G401.6 (cell line): Measurements from ENCODE around the gene KIF24.
"Not testable (repeated sequence)": the region's sequence is repeated elsewhere in the genome, so short reads cannot be mapped to it uniquely, and the experiment has no call there.

ENCODE experiments used
- FAIRE-seq: peaks from 2 replicates; lab custom pipeline; 2012; peaks lifted over from hg19 to GRCh38; lab: Jason Lieb, UNC

KIF24 gene

DNA sequence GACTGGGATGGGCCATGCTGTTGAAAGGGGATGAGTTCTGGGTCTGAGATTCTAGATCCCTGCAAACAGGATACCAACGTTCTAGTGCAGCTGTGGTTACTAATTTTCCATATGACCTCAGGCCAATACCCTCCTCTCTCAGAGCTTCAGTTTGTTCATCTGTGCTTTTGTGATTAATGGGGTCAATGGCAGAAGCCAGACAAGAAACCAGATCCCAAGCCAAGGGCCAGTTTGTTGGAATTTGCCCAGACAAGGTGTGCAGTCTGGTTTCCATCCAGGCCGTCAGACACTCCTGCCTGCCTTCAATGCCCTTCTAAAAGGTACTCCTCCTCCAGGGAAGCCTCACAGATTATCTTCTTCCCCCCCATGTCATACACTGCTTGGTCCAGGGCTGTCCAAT is 36.2 kb upstream of the KIF24 start:
- no peak for FAIRE-seq

DNA sequence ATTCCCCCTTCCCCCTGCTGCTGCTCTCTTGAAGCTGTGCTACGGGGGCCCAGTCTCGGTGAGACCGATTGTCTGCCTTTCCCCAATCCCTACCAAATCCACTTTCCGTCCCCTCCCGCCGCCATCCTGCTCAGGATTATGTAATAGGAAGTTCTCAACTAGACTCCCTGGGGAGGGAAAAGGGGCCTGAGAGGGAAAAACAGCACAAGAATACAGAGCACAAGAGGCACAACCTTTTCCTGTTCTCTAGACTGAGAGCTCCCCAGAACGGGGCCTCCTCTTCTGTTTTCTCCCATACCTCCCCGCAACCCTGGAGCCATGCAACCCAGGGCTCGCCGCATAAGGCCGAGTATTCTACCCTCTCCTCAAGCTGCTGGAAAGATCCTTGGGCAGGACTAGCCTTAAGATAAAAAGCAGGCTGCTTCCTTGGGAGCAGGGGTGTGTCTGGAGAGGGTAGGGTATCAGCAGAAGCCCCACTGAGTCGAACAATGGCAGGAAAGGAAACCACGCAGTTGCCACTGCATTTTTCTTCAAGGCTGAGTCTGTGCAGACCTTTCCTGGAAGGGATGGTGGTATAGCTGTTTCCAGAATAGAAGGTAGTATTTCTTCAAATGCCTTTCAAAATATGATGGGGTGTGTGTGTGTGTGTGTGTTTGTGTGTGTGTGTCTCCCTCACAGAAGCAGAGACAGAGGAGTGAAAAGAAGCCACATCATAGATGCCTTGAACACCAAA is 34.7 kb upstream of the KIF24 start:
- no peak for FAIRE-seq

DNA sequence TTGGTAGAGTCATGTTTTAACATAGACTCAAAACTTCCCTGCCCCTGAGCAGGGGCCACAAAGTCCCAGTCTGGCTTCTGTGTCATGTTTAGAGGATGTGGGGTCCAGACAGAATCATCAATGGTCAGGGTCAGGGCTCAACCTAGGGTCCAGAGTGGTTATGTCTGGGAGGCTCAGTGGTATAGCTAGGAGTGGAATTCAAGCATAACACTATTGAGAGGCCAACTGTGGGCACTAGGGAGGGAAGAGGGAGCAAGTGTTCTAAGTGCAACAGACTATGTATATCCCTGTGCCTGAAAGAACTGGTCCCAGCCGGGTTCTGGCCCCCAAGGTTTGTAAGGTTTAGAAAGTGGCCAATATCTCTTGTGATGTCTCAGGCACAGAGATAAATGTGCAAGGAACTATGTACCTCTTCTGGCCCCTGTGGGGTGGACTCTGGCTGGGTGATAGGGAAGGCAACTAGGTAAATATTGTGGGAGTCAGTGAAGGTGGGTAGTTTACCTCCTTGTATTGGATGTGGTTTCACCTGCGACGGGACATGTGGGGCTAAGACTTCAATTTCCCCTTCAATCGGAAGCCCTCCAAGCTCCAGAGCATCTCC is 33.6 kb upstream of the KIF24 start:
- FAIRE-seq, result no peak

DNA sequence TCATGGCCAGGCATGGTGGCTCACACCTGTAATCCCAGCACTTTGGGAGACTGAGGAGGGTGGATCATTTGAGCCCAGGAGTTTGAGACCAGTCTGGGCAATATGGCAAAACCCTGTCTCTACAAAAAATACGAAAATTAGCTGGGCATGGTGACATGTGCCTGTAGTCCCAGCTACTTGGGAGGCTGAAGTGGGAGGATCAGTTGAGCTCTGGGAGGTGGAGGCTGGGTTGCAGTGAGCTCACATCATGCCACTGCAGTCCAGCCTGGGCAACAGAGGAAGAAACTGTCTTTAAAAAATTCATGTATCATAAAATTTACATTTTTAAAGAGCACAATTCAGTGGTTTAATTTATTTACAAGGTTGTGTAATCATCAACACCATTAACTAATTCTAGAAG is 23.9 kb upstream of the KIF24 start:
- FAIRE-seq, result not testable (repeated sequence)

- not testable (repeated sequence) for FAIRE-seq
These were observed 23.1 kb upstream of the KIF24 start for GRCh38 chr9:34352122-34352652.

GRCh38 chr9:34349324-34349723 is 20.3 kb upstream of the KIF24 start:
- FAIRE-seq, result no peak

DNA sequence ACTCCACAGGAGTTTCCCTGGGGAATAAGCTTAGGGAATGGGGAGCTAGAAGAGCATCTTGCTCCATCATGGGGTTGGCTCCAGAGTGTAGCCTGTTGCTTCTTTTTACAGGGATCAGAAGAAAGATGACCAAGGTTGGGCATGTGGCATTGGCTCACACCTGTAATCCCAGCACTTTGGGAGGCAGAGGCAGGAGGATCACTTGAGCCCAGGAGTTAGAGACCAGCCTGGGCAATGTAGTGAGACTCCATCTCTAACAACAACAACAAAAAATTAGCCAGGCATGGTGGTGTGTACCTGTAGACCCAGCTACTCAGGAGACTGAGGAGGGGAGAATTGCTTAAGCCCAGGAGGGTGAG is 18.7 kb upstream of the KIF24 start:
- no peak for FAIRE-seq

DNA sequence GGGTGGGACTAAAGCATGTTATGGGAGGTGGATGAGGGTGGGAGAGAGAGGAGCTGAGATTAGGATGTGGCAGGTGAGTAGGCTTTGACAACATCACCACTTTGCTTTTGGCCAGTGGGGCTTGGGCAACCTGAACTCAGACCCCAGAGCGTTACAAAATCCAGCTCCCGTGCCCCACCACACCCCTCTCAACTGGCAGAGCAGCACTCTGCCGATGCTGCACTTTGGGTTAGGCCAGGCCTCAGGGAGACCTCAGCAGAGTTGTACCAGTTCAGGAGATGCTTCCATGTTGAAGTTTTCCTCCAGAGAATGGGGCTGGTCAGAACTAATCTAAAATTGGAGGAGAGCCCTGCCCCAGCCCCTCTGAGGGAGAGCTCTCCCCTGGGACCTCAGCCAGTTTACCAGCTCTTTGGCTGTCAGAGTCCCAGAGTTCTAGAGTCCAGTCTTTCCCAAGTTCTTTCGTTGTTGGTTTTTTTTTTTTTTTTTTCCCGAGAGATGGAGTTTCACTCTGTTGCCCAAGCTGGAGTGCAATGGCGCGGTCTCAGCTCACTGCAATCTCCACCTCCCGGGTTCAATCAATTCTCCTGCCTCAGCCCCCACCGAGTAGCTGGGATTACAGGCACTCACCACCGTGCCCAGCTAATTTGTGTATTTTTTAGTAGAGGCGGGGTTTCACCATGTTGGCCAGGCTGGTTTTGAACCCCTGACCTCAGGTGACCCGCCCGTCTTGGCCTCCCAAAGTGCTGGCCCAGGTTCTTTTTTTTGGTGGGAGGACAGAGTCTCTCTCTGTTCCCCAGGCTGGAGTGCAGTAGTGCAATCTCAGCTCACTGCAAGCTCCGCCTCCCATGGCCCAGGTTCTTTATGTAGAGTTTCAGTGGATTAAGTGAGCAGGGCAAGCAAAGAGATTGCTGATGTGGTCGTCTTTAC is 18.1 kb upstream of the KIF24 start:
- no peak for FAIRE-seq

DNA sequence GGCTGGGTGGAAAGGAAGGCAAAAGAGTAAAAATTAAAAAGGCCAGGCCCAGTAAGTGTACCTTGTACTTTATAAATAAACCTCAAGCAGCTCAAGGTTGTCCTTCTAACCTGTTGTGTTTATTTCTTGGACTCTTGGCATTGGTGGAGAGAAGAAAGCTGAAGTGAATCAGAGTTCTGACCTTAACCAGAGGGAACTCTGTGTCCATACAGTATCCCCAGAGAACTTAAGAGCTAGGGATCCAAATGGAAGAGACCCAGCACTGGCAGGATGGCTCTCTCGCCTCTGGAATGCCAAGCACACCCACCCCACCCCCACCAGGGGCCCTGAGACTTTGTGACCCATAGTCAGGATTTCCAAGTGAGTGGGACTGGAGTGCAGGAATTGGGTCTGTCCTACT is 14.5 kb upstream of the KIF24 start:
- no peak for FAIRE-seq

GRCh38 chr9:34343090-34343489 is 14.0 kb upstream of the KIF24 start:
- no peak for FAIRE-seq

- FAIRE-seq, result no peak
These were observed 12.7 kb upstream of the KIF24 start for GRCh38 chr9:34341659-34342295.

- no peak for FAIRE-seq
These were observed 9.8 kb upstream of the KIF24 start for GRCh38 chr9:34338665-34339385.

DNA sequence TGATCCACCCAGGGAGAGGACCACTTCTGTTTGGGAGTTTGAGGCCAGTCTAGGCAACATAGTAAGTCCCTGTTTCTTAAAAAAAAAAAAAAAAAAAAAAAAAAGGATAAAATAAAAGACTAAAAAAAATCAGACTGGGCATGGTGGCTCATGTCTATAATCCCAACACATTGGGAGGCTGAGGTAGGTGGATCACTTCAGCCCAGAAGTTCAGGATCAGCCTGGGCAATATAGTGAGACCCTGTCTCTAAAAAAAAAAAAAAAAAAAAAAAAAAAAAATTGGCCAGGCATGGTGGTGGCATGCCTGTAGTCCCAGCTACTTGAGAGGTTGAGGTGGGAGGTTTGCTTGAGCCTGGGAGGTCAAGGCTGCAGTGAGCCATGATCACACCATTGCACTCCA is 9.0 kb upstream of the KIF24 start:
- not testable (repeated sequence) for FAIRE-seq

DNA sequence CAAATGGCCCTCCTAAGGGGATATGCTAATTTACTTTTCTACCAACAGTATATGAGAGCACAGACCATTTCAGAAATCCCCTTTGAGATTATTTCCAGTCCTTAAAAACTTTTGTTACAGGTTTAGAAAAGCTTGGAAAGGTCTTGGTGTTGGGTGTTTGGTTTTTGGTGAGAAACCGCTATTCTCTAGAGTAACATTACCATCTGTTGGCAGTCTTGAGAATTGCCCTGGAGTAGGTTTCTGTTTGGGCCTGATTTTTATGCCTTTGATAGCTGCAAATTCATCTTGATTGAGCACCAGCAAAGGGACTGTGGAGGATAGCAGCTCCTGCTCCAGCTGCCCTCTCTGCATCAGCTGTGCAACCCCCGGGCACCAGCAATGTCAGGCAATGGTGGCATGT is 8.3 kb upstream of the KIF24 start:
- FAIRE-seq, result no peak

DNA sequence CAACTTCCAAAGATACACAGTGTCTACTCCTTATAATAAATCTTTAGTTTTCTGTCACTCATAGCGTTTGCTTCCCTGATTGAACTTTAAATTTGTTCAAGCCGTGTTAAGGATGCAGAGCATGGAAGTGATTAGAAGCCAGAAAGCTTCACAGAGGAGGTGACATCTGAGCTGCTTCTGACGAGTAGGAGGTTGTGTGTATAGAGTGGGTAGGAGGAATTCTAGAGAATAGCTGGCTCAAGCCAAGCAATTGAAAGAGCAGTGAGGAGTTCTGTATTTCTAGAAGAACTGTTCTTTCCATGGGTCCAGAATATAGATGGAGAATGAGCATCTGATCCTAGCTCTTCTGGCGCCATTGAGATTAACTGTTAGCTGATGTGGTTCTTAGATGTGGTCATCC is 6.3 kb upstream of the KIF24 start:
- FAIRE-seq, result no peak

DNA sequence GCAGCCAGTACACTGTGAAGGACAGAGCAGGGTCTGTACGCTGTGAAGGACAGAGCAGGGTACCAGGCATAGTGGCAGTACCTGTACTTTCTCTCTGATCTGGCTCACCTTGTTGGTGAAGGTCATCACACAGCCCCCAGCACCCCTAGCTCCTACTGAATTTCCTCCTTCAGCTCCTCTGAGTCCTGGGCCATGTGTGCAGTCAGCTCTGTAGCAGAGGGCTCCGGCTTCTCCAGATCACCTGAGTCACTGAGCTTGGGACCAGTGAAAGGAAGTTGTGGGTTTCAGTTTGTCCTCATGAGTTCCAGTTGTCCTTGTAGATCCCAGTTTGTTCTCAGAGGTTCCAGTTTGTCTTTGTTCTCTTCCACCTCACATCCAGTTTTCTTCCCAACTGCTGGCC is 5.8 kb upstream of the KIF24 start:
- FAIRE-seq, result no peak

DNA sequence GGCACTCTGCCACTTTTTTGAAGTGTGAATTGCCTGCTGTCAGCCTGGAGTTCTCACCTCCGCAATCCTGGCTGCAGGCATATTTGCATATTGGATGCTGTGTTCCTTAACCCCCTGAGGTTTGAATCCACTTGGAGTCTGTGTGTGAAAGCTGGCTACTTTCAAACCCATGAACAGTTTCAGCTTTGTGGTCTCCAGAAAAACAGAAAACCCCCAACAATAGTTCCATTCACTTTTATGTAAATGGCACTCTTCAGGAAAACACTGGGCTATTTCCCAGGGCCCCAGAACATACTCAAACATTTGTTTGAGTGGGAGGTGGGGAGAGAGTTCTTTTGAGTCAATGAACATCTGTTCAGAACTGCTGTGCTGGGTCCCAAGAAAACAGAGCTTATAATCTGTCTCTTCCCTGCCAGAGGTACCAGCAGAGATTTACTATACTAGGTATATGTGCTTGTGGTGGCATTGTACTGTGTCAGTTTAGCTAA is 5.3 kb upstream of the KIF24 start:
- no peak for FAIRE-seq

DNA sequence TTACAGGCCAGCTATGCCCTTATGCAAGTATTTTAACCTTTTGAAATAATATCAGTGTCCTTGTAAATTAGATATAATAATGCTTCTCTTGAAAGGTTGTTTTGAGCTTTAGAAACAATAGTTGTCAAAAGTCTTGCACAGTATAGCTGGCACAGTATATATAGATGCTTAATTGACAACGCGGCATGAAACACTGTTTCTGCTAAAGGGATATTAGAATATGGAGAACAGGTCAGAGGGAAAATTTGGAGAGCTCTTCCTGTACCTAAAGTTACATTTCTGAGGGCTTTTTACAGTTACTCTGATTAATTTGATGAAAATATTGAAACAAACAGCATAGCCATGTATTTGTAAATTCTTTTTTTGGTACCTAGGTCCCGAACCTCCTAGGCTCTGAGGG is 4.8 kb upstream of the KIF24 start:
- no peak for FAIRE-seq

- peak; percentile 59 for FAIRE-seq
These were observed 3.3 kb upstream of the KIF24 start for GRCh38 chr9:34332076-34332964.

DNA sequence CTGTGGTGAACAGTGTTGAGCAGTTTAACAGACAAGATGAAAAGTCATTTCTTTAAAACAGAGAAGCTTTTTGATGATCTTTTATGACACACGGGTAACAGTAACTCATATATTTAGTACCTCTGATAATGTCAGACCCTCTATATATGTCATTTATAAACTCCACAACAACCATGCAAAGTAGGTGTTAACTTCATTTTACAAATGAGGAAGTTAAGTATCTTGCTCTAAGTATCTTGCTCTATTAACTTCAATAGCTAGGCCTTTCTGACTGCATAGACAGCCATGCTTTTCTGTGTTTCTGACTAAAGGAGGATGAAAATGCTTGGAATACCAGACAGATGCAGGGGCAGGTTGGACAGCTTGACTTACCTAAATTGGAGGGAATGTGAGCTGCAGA is 2.1 kb upstream of the KIF24 start:
- no peak for FAIRE-seq
